ENCODE results near the gene DPYSL3. TPM values are rescaled to one million over a fixed set of nuclear protein-coding genes. Genes with fewer than 3 reads are reported as not detected.
A peak's percentile ranks its signal among the peaks of the same experiment; 100 is the strongest.

The DPYSL3 gene
- total RNA-seq, 1 donor = 157 TPM

GRCh38 chr5:147467973-147468508 is 41.8 kb downstream of the DPYSL3 start:
- DNase-seq (ENCODE audit: low read depth) = peak; percentile 58
- no peak for TF ChIP-seq CTCF (IDR thresholded peaks at IDR 0.05; ENCODE audit: insufficient read depth, low read length)
- no peak overlapping the region for H3K4me3 ChIP-seq (ENCODE audit: low read depth, low read length)

GRCh38 chr5:147466360-147466980 is 43.4 kb downstream of the DPYSL3 start:
- DNase-seq (ENCODE audit: low read depth) = no peak
- no peak overlapping the region for H3K4me3 ChIP-seq (ENCODE audit: low read depth, low read length)
- no peak for TF ChIP-seq CTCF (IDR thresholded peaks at IDR 0.05; ENCODE audit: insufficient read depth, low read length)

GRCh38 chr5:147465747-147466146 is 44.1 kb downstream of the DPYSL3 start:
- DNase-seq (ENCODE audit: low read depth) = no peak
- no peak overlapping the region for H3K4me3 ChIP-seq (ENCODE audit: low read depth, low read length)
- no peak for TF ChIP-seq CTCF (IDR thresholded peaks at IDR 0.05; ENCODE audit: insufficient read depth, low read length)

- TF ChIP-seq CTCF (IDR thresholded peaks at IDR 0.05; ENCODE audit: insufficient read depth, low read length) = peak; percentile 43
- peak; percentile 56 for DNase-seq (ENCODE audit: low read depth)
Observed at GRCh38 chr5:147464211-147464610, 45.7 kb downstream of the DPYSL3 start.

GRCh38 chr5:147461915-147462314 is 48.0 kb downstream of the DPYSL3 start:
- H3K4me3 ChIP-seq (ENCODE audit: low read depth, low read length) = no peak overlapping the region
- TF ChIP-seq CTCF (IDR thresholded peaks at IDR 0.05; ENCODE audit: insufficient read depth, low read length) = no peak
- no peak for DNase-seq (ENCODE audit: low read depth)

More at GRCh38 chr5:147464211-147464610, 45.7 kb downstream of the DPYSL3 start:
- H3K4me3 ChIP-seq (ENCODE audit: low read depth, low read length) = no peak overlapping the region

- DNase-seq (ENCODE audit: low read depth) = no peak
- TF ChIP-seq CTCF (IDR thresholded peaks at IDR 0.05; ENCODE audit: insufficient read depth, low read length) = no peak
- no peak overlapping the region for H3K4me3 ChIP-seq (ENCODE audit: low read depth, low read length)
Observed at GRCh38 chr5:147460380-147460779, 49.5 kb downstream of the DPYSL3 start.

GRCh38 chr5:147458581-147458980 is 51.3 kb downstream of the DPYSL3 start:
- TF ChIP-seq CTCF (IDR thresholded peaks at IDR 0.05; ENCODE audit: insufficient read depth, low read length) = no peak
- H3K4me3 ChIP-seq (ENCODE audit: low read depth, low read length) = no peak overlapping the region
- no peak for DNase-seq (ENCODE audit: low read depth)

All from fibroblast of the aortic adventitia (primary cell).